NCI-H2081 treated with DMSO at 0.1 percent for 48 hours (cell line): ENCODE measurements around the gene NEK8.

Source experiments
- DNase-seq: peaks from one replicate; lab custom pipeline; 2025; lab: John Stamatoyannopoulos, UW

Gene NEK8

DNA sequence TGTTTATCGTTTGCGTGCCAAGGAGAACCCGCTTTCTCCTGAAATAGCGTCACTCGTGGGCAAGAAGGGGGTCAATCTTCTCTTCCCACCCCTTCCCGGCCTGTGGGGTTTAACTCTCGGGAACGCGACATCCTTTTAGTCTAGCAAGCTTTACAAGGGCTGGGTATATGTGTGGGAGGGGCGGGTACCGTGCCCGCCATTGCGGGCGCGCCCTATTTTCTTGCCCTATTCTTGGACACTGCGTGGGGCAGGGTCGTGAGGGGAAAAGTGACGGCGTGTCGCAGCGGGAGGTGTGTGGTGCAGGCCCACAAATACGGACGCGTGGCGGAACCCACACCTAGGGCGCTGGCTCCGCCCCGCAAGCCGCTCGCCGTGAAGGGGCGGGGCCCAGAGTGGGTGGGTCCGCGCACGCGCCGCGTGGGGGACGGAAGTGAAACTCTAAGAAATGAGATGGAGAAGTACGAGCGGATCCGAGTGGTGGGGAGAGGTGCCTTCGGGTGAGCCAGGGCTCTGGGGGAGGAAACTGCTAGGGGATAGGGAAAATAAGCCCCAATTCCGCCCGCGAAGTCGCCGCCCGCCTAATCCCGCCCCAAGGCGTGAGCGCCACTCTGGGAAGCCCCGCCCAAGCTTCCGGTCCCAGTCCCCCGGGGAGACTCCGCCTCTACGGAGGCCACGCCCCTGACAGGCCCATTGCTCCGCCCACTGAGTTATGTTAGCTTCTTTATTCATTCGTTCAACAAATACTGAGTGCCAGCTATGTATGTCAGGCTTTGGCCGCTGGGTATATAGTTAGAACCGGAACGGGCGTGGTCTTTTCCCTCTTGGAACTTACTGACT lies at the start of gene NEK8:
Gene NEK8, plus strand, starts transcription at position 425 of the 837 bp plus-strand sequence. Its CDS starts 26 bp downstream, at position 451.
- no peak for DNase-seq

DNA sequence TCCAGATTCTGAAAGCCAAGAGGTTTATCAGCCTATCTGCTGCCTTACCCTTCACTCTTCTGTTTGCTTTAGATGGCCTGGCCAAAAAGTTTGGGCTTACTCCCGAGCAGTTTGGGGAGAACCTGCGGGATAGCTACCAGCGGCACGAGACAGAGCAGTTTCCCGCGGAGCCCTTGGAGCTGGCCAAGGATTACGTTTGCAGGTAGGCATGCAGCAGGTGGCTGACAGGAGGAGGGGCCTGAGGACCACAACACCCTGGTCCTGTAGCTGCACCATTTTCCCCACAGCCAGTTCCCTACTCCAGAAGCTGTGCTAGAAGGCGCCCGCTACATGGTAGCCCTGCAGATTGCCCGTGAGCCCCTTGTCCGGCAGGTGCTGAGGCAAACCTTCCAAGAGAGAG lies 45.9 kb upstream of the NEK8 start:
- DNase-seq, result no peak

DNA sequence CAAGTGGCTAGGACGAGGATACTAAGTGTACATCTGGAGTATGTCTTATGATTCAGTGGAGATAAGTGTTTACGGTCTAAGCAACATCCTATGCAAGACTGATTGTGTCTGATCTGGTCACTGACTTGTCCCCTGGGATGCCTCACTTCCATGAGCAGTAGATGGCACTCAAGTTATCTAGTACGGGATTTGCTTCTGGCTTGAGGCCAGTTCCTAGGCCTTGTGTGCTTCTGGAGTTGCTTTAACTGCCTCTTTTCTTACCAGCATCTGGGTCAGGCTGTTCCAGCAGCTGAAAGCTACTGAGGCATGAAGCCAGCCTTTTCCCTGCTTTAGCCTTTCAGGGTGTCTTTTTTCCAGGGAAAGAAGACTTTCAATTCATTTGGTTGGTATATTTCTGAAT lies 43.6 kb upstream of the NEK8 start:
- no peak for DNase-seq

DNA sequence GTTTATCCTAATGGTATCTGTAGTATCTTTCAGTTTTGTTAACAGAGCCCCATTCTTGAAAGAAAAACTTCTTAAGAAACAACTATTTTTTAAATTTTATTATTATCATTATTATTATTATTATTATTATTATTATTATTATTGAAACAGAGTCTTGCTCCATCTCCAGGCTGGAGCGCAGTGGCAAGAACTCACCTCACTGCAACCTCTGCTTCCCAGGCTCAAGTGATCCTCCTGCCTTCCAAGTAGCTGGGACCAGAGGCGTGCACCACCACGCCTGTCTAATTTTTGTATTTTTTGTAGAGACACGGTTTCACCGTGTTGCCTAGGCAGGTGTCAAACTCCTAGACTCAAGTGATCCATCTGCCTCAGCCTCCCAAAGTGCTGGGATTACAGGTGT lies 43.2 kb upstream of the NEK8 start:
- DNase-seq, result no peak

DNA sequence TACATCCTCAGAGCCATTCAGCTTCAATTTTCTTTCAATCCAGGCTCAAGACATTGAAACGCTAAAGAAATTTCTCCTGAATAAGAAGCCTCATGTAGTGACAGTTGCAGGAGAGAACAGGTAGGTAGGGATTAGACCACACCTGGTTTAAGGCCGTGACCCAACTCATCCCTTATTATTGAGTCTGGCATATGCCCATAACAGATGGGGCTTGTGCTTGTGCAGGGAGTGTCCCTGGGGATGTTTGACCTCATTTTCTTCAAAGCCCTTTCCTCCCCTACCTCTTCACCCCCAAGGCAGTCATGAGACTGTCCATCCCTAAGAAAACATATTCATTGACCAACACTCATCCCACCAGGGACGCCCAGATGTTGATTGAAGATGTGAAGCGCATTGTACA lies 42.3 kb upstream of the NEK8 start:
- no peak for DNase-seq

DNA sequence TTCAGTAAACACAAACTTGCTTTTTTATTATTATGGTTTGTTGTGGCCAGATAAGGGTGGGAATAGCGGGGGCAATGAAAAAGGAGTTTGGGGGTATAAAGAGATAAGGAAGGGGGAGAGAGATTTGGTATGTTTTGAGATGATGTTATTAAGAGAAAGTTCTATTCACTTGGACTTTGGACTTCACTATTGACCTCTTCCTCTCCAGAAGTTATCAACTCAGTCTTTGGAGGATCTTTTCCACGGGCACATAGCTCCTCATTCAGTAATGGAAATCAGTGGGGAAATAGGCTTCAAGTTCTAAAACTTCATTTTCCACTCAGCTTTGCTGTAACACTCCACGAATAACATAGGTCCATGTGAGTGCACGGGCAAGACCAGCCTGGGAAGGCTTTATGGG lies 40.1 kb upstream of the NEK8 start:
- no peak for DNase-seq

DNA sequence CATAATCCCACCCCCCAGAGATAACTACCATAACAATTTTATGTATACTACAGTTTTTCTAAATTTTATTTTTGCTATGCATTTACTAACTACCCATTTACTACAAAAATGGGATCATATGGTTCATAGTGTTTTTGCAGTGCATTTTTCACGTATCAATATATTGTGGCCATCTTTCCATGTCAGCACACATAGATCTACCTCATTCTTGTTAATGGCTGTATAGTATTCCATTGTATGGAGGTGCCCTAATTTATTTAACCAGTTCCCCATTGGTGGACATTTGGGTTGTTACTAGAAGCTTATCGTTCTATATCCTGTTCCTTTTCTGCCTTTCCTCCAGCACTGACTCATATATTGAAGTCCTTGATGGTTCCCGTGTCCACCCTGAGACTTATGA lies 39.6 kb upstream of the NEK8 start:
- no peak for DNase-seq

DNA sequence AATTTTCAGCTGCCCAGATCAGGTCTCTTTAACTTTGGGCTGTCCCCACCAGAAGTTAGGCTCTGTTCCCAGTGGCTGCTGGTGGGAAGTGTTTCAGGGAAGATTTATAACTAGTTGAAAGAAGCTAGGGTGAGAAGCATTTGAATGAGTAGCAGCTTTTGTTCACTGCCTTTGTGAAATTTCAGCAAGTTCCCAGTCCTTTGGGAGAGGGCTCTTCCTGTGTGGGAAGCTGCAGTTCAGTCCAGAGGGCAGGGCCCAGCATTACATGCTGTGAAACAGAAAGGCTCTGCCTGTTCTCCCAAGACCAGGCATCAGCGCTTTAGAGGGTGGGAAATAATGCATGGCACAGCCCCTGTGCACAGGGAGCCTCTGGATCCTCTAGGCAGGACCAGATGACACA lies 34.7 kb upstream of the NEK8 start:
- DNase-seq, result no peak

DNA sequence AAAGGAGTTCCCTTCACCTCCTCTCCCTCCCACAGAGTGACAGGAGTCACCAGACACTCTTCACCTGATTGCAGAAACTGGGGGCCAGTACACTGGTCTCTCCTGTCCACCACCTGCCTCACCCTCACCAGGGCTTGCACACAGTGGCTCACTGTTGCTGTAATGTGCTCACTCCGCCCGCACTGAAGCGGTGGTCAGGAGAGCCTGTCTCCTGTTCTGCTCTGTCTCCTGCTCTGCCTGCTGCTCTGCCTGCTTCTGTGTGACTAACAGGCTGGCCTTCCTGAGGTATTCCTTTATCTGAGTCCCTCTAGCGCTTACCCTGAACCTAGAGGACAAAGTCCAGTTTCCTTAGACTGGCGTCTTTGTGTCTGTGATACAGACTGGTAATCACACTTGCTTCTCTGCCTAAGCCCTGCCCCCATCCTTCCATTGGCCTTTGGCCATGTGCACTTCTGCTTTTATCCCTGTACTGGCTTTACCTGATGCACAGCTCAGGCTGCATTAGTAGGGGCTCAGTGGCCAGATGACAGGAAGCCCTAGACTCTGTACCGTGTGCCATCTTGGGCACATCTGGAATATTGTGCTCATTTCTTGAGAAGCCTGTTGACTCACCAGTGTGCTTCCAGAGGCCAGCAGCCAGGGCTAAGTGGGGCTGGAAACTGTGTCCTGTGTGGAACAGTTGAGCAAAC lies 30.2 kb upstream of the NEK8 start:
- DNase-seq, result no peak

DNA sequence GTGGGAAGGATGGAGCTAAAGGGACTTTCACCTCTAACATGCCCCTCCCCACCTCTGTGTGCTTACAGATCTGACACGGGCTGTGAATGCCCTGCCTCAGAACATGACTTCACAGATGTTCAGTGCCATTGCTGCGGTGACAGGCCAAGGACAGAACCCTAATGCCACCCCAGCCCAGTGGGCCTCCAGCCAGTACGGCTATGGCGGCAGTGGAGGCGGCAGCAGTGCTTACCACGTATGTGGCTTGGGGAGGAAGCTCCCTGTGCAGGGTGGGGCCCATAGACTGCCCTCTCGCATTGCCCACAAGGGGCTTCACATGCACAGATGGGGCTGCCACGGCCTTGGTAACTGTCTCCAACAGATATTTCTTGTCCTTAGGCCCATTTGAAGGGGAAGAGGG lies 28.3 kb upstream of the NEK8 start:
- no peak for DNase-seq

DNA sequence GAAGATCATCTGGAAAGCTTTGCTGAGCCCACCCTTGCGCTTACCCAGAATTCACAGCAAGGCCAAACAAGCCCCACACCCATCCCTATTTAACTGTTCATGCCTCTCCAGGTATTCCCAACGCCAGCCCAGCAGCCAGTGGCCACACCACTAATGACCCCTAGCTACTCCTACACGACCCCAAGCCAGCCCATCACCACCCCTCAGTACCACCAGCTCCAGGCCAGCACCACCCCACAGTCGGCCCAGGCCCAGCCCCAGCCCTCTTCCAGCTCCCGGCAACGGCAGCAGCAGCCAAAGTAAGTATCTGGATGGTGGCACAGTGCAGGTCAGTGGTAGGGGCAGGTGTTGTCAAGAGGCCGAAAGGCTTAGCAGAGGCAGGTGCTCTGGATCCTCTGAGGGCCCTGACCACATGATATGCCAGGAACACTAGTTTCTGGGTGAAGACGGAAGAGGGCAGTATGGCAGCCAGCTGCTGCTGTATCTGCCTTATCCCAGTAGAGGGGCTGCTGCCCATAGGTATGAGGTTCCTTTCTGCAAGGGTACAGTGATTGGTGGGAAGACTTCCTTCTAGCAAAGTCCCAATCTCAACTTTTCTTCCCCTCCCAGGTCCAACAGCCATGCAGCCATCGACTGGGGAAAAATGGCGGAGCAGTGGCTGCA lies 27.6 kb upstream of the NEK8 start:
- no peak for DNase-seq

DNA sequence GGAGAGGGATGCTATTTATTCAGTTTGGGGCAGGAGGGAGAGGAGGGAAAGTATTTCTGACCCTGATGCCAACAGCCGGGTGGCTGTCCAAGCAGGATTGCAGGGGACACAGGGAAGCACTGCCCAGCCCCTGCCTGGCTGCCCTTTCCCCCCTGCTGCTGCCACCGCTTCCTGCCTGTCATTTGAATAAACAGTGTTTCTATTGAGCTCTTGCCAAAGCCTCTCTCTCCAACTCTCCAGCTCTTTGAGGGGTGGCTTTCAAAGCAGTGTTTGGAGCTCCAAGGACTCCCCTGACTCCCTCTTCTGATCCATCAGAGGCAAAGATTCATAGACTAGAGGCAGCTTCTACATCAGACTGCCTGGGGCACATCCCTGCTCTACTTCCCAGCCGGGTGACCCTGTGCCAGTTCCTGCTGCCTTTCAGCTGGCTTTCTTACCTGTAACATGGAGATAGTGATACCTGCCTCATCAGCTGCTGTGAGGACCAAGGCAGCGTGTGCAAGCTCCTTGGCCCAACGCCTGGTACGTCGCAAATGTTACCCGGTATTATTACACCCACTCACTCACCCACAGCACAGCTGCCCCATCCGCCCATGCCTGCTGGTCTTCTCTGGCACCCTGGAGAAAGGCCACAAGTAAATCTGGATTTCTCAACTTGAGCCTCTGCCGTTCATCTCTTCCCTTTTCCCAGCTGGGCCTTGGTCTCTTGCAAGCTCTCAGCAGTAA lies 26.4 kb upstream of the NEK8 start:
- no peak for DNase-seq

DNA sequence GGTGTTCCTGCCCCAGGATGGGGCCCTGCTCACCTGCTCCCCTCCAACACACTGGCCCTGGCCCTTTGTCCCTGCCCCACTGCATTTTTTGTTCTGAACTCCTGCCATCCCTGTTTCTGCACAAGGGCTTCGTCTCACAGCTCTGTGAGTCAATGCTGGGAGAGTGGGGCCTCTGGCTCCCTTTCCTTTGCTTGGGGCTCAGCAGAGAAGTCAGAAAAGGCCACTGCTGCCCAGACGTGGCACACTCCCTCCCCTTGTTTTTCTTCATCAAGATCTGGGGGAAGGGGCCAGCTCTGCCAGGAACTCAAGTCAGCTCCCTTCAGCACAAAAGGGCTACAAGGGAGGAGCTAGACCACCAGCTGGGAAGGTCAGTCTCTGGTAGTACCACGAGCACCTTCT lies 25.8 kb upstream of the NEK8 start:
- DNase-seq, result no peak

DNA sequence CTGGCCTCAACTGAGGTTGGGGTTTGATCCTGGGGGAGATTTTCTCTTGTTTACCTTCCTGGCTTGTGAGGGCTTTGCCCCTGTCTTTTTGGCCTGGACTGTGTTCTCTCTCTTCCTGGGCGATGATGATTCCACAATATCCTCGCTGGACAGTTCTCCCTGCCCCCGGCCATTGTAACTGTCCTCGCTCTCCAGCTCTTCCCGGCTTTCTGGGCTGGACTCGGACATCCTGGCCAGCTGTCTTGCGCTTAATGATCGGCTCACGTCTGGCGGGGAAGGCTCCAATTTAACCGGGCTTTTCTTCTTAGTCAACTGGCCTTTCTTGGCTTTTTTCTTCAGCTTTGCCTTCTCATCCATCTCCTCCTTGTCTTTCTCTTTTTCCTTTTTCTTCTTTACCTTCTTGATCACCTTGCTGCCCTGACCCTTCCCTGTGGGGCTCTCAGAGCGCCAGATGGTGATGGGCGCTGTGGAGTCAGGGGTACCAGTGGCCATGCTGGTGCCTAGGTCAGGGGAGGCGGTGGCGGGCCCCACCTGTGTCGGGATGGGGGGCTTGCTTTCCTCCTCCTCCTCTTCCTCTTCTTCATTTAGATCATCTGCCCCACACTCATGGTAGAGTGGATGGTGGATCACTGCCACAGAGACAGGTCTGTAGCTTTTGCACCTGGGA lies 24.9 kb upstream of the NEK8 start:
- no peak for DNase-seq

DNA sequence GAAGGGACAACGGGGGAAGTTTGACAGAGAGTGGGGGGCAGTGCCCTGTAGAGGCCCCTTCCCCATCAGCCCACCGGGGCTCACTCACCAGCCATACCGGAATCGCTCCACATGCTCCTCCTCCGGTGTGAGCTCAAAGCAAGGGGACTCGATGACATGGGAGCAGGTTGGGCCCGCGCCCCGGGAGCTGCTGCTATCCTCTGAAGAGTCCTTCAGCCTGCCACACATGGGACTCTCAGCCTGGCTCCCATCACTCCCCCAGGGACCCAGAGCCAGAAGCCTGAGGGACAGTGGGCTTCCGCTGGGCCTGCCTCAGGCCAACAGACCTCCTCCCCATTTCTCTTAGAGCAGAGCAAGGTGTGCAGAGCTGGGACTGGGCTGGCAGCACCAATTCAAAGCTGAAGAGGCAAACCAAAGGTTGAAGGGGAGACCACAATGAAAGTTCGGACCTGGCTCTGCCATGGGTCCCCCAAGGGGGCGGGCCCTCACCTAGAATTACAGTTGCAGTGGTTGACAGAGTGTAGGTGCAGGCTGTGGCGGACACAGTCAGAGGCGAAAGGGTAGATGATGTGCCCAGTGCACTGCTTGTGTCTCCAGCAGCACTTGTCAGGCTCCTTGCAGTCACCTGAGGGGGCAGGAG lies 24.2 kb upstream of the NEK8 start:
- DNase-seq, result no peak

DNA sequence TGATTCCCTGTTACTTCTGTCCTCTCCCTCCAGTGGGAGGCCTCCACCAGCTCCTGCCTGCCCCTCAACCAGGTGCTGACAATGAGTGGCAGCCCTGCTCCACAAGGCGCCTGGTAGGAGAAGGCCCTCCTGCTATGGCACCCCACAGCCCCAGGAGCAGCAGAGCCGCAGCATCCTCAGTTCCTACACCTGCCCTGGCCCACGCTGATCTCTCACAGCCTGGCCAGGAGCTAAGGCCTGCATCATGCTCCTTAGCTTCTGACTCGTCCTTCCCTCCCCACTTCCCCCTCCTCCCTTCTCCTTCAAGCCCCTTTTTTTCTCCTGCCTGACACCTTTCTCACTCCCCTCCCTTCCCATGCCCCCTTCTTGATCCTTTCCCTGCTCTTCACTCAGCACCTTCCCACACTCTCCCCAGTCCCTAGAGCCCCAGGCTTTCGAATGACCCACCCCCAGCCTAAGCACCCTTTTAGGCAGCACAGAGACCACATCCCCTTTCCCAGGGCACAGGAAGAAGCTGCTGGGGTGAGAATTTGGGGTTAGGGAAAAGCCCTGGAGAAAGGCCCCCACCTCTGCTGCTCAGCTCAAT lies 23.4 kb upstream of the NEK8 start:
- DNase-seq, result no peak

DNA sequence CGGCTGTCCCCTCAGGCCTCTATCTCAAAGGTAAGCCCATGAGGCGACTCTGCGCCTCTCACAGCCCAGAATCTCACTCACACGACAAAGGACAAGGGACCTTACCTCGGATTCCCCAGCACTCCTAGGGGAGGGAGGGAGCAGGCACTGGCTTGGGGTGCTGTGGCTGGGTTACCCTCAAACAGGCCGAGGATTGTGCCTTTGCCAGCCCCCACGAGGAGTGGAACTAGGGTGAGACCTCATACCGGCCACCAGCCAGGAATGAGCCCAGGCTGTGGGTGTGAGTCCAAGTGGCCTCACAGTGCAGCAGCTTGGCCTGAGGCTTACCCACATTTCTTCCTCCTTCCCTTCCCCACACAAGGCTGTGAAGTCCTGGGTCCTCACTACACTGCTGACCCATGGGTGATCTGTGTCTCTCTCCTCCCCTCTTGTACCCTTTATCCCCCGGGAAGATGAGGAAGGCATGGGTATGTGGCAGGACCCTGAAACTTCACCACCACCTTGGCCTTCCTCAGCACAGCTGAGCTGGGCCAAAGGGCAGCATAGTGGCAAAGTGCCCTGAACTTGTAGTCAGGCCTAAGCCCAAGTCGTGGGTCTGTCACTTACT lies 22.8 kb upstream of the NEK8 start:
- DNase-seq, result no peak

DNA sequence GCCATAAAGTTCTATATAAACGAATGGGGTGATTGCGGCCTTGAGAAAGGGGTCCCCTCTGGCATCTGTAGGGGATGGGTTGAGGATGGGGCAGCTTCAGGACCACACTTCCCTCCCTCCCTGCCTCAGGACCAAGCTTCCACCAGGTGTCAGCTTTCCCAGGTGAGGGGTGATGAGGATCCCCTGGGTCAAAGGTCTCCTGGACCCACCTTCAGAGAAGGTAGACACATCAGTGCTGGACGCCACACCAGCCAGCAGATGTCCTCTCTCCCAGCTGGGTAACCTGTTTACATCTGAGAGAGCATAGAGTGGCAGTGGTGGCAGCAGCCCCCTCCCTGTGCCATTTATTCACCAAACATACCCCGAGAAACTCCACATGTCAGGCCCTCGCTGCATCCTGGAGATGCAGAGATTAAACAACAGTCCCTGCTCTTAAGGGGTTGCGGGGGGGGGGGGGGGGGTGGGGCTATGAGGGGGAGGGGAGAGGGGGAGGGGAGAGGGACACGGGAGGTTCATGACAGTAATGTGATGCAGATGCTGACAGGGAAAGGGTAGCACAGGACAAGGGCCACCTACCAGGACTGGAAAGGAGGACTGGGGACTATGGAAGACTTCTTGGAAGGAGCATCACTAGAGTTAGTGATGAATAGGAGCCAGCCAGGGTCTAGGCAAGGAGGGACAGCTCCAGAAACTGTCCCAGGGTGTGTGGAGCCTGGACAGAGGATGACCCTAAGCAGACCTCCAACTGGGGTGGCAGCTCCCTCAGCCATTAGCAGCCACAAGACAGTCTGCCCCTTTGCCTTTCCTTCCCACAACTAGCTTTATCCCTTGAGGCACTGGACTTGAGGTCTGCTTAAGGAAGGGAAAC lies 21.9 kb upstream of the NEK8 start:
- no peak for DNase-seq

DNA sequence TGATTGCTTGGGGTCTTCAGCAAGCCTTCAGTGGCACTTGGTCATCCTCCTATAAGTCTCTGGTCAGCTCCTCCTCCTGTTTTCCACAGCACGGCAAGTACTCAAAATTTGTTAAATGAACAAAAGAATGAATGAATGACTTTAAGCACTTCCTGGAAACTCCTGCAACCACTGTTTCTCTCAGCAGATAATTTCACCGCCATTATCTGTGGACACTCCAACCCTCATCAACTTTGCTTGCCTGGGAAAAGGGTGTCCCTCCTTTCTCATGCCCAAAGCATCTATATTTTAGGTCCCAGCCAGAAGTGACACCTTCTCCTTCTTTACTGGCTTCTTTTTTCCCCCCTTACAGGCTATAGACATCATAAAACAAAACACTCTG lies 21.3 kb upstream of the NEK8 start:
- DNase-seq, result no peak
